ENCODE results near the gene ETHE1. TPM values are rescaled to one million over a fixed set of nuclear protein-coding genes. Genes with fewer than 3 reads are reported as not detected.

Gene ETHE1
- total RNA-seq, 1 donor from 2014 or later: 16.0 TPM

DNA sequence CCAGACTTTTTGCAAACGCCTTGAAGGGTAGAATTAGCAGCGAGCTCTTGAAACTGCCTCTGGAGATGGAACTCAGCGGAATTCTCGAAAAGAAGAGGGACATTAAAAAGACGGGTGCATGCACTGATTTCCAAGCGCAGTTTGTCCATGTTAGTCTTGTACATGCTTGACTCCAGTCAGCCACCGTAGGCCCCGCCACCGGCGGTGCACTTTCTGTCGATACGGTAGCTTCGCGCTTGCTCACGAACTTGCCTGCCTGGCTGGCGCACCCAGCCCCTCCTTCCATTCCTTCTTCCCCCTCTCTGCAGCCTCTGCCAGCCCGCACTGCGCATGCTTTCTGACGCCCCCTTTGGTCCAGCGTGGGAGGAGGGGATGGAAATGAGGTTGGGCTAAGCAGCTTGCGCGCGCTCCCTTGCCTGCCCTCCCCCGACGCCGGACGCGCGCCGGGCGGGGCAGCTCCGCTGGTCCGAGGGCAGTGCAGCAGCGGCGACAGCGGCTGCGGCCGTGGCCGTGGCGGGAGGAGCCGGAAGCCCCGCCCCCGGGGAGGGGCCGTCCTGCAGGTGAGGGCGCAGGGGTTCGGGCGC lies 6.1 kb upstream of the ETHE1 start, which contains the start of gene ZNF575:
Gene ZNF575 (plus strand): TSS at position 227 of the 584 bp plus-strand sequence. CDS start 1,235 bp downstream, outside the sequence.
- DNase-seq: peak; percentile 95

DNA sequence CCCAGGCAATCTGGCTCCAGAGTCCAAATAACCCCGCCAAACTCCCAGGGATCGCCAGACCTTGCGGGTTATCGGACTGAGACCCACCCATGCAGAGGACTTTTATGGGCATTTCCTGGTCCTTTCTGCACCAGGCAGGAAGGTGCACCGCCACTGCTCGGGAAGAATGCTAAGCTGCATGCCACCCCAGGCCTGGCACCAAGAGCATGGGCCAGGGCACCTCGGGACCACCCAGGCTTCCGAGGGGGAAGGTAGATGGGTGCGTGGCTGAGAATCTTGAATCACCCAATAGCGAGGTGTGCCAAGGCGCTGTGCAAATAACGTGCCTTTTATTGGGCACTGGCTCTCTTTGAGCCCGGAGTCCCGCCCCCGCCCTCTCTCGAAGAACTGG lies 5.6 kb upstream of the ETHE1 start:
- Mint-ChIP-seq H3K4me3 (ENCODE audit: unreplicated experiment) (peak overlapping the region; percentile 95), H3K4me1 (ENCODE audit: low read depth, unreplicated experiment) (peaks cover 7% of the 10 kb centered on the region), H3K9me3 (ENCODE audit: unreplicated experiment) (peaks cover 6% of the 10 kb centered on the region), H3K27ac (ENCODE audit: unreplicated experiment) (peak overlapping the region; percentile 88), H3K27me3 (ENCODE audit: unreplicated experiment) (peaks cover 3% of the 10 kb centered on the region), H3K36me3 (ENCODE audit: unreplicated experiment) (no peaks in the 10 kb centered on the region)
- no peak for DNase-seq
- TF ChIP-seq, protein P1, sequence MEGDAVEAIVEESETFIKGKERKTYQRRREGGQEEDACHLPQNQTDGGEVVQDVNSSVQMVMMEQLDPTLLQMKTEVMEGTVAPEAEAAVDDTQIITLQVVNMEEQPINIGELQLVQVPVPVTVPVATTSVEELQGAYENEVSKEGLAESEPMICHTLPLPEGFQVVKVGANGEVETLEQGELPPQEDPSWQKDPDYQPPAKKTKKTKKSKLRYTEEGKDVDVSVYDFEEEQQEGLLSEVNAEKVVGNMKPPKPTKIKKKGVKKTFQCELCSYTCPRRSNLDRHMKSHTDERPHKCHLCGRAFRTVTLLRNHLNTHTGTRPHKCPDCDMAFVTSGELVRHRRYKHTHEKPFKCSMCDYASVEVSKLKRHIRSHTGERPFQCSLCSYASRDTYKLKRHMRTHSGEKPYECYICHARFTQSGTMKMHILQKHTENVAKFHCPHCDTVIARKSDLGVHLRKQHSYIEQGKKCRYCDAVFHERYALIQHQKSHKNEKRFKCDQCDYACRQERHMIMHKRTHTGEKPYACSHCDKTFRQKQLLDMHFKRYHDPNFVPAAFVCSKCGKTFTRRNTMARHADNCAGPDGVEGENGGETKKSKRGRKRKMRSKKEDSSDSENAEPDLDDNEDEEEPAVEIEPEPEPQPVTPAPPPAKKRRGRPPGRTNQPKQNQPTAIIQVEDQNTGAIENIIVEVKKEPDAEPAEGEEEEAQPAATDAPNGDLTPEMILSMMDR (IDR thresholded peaks at IDR 0.05; ENCODE audit: partially characterized antibody, unreplicated experiment): no peak

More for the DNA sequence above, 6.1 kb upstream of the ETHE1 start, which contains the start of gene ZNF575:
- Mint-ChIP-seq H3K27ac (ENCODE audit: unreplicated experiment) (peak within 1 kb of the TSS; percentile 88), H3K36me3 (ENCODE audit: unreplicated experiment) (no peaks in the 10 kb centered on the region), H3K4me1 (ENCODE audit: low read depth, unreplicated experiment) (peaks cover 7% of the 10 kb centered on the region), H3K9me3 (ENCODE audit: unreplicated experiment) (peaks cover 6% of the 10 kb centered on the region), H3K27me3 (ENCODE audit: unreplicated experiment) (peaks cover 3% of the 10 kb centered on the region), H3K4me3 (ENCODE audit: unreplicated experiment) (peak within 1 kb of the TSS; percentile 95)
- TF ChIP-seq, protein P1 (IDR thresholded peaks at IDR 0.05; ENCODE audit: partially characterized antibody, unreplicated experiment): peak; percentile 18

DNA sequence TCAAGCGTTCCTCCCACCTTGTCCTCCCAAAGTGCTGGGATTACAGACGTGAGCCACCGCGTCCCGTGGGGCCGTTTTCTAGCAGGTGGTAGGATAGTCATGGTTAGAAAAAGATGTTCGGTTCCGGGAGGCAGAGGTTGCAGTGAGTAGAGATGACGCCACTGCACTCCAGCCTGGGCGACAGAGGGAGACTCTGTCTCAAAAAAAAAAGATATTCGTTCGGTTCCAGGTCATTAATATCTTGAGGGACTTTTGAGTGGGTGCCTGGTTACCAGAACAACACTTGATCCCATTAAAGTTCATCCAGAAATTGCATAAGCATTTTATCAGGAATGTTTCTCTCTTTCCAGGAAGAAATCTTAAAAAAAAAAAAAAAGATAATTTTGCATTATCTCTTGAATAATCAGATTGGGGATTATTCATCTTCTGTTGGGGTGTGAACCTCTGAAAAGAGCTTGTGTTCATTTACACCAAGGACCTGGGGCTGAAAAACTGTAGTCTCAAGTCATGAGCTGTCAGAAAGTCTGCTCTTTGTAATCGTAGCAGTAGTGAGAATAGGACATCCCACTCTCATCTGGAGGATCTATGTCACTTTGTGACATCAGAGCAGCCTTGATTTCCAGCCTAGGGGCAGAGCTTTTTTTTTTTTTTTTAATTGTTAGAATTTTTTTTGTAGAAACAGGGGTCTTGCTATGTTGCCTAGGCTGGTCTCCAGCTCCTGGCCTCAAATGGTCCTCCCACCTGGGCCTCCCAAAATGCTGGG lies 1.0 kb upstream of the ETHE1 start:
- DNase-seq: no peak
- Mint-ChIP-seq H3K27ac (ENCODE audit: unreplicated experiment) (no peak overlapping the region), H3K4me1 (ENCODE audit: low read depth, unreplicated experiment) (peaks cover 3% of the 10 kb centered on the region), H3K4me3 (ENCODE audit: unreplicated experiment) (peak overlapping the region; percentile 20), H3K9me3 (ENCODE audit: unreplicated experiment) (peaks cover 3% of the 10 kb centered on the region), H3K36me3 (ENCODE audit: unreplicated experiment) (no peaks in the 10 kb centered on the region), H3K27me3 (ENCODE audit: unreplicated experiment) (peaks cover 3% of the 10 kb centered on the region)
- TF ChIP-seq, protein P1 (IDR thresholded peaks at IDR 0.05; ENCODE audit: partially characterized antibody, unreplicated experiment): no peak

DNA sequence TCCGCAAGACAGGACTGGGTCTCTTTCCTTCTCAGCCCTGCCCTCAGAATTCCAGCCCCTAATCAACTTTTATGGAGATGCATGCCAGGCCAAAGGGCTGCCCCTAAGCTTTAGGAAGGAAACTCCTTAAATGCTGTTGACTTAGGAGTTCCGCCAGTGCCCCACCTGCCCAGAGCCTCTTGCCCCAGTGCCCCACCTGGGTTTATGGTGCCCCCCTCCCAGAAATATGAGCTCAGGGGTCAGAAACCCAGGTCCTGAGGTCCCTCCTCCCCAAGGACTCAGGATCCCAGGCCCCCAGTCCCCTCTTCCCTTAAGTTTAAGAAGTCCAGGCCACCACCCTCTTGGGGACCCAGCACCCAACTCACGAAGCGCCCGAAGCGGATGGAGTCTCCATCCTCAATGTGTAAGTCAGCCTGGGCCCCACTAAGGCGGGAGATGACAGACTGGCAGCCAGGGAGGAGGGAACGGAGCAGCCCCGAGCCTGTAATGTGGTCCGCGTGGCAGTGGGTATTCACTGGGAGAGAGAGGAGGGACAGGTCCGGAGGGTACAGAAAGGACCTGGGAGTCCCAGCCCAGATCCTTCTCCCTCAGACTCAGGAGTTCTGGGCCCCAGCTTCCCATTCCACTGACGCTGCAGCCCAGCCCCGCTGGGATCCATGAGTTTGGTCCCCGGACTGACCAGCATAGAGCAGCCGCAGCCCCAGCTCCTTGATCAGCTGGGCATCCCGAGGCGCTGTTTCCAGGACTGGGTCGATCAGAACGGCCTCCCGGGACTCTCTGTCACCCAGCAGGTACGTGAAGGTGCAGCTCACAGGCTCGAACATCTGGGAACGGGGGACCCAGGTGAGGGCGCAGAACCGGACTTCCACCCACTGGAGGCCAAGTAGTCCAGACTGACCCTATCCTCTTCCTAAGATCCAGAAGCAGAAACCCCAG lies 897 bp downstream of the ETHE1 start:
- peak overlapping the region; percentile 86 for H3K4me3 Mint-ChIP-seq (ENCODE audit: unreplicated experiment)
- peak overlapping the region; percentile 62 for H3K27ac Mint-ChIP-seq (ENCODE audit: unreplicated experiment)
- H3K9me3 Mint-ChIP-seq (ENCODE audit: unreplicated experiment): peaks cover 2% of the 10 kb centered on the region
- TF ChIP-seq, protein P1 (IDR thresholded peaks at IDR 0.05; ENCODE audit: partially characterized antibody, unreplicated experiment): no peak
- peaks cover 3% of the 10 kb centered on the region for H3K27me3 Mint-ChIP-seq (ENCODE audit: unreplicated experiment)
- H3K4me1 Mint-ChIP-seq (ENCODE audit: low read depth, unreplicated experiment): peaks cover 3% of the 10 kb centered on the region
- H3K36me3 Mint-ChIP-seq (ENCODE audit: unreplicated experiment): no peaks in the 10 kb centered on the region
- DNase-seq: peak; percentile 36

Data from glutamatergic neuron (in vitro differentiated cells).